Measurements from ENCODE around the gene SYT7.

SYT7 gene

DNA sequence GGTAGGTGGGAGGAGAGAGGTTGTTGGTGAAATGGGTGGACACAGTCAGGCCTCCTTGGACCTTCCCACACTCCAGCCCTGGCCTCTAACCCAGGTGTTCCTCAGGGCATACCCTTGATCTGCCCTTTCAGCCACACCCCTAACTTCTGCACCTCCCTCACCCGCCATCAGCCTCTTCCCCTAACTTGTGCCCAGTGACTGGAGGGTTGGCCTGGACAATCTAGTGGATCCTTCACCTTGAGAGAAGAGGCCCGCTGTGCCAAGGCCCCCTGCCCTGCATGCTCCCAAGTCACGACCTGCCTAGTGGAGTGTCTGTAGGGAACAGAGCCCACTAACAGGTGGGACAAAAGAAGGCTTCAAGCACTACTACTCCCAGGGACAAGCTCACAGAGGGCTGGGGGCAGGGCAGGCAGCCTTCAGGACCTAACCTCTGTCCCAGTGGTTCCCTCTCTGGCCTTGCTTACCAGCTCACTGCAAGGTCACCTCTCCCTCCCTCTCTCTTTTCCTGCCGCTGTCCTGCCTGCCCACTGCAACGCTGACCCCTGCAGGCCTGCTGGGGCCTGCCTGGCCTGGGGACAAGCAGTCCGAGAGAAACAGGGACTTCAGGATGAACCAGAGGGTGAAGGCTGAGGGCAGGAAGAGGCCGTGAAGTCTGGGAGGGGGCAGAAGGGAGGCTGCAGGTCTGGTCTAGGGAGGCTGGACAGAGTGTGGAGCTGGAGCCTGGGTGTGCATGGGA, 3.3 kb downstream of the SYT7 start:
- H3K4me3 Mint-ChIP-seq, result no peak overlapping the region
- DNase-seq, result no peak
- no peak for ATAC-seq
- peaks cover 16% of the 10 kb centered on the region for H3K4me1 Mint-ChIP-seq
- no peak overlapping the region for H3K27ac Mint-ChIP-seq
- H3K9me3 Mint-ChIP-seq, result no peaks in the 10 kb centered on the region
- peaks cover 60% of the 10 kb centered on the region for H3K27me3 Mint-ChIP-seq

DNA sequence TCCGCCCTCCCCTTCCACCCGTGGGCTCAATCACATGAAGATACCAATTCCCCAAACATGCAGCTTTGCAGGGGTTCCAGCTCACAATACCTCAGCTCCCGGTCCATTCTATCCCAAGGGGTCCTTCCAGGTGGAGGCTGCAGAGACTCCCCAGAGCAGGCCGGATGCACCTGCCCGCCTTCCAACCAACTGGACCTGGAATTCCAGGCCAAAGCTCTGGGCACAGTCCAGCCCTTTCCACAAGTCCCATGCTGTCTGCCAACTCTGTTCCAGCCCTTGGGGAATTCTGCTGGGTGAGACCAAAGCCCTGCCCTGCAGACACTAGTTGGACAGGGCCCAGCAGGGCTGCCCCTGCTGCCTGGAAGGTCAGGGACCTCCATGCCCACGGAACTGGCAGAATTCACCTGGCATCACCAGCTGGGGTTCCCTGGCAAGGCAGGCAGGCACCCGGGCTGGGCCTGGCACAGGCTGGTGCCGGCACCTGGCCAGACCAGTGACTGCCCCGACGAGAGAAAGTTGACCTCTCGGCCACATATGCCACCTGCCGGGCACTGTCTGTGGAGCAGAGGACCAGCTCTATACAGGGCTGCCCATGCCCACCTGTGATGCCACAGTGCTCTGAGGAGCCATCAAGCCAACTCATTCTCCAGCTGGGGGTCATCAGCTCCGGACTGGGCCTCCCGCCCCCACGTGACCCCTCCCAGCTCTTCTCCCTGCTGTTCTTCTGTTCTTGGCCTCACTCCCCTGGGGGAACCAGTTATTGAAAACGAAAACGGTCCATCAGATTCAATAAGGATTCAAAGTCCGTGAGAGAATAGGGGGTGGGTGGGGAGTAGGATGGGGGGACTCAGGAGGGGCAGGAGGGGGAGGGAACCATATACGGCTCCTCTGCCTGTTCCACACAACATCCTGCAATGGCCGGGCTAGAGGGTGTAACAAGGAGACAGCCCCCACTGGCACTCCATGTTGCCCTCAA, 4.7 kb downstream of the SYT7 start:
- H3K9me3 Mint-ChIP-seq, result no peaks in the 10 kb centered on the region
- H3K4me3 Mint-ChIP-seq, result no peak overlapping the region
- DNase-seq, result no peak
- ATAC-seq, result no peak
- H3K4me1 Mint-ChIP-seq, result peaks cover 9% of the 10 kb centered on the region
- peaks cover 57% of the 10 kb centered on the region for H3K27me3 Mint-ChIP-seq
- H3K27ac Mint-ChIP-seq, result no peak overlapping the region

DNA sequence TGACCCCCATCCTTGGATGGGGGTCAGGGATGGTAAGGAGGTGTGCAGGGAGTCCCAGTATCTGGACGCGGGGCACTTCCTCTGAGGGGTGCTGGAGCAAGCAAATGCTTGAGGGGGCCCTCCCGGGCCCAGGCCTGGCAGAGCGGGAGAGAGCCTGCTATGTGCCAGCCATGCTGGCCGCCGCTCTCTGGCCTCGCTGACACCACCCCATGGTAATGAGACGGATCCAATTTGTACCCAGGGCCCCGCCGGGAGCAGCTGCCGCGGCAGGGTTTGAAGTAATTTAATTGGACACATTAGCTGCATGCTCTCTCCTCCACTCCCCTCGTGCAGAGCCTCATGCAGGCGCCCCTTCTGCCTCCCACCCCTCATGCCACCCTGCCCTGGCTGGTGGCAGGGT, 6.3 kb downstream of the SYT7 start:
- ATAC-seq (no peak), DNase-seq (no peak)
- peaks cover 4% of the 10 kb centered on the region for H3K4me1 Mint-ChIP-seq
- H3K4me3 Mint-ChIP-seq, result no peak overlapping the region
- H3K27me3 Mint-ChIP-seq, result peaks cover 58% of the 10 kb centered on the region
- H3K9me3 Mint-ChIP-seq, result no peaks in the 10 kb centered on the region
- H3K27ac Mint-ChIP-seq, result no peak overlapping the region

DNA sequence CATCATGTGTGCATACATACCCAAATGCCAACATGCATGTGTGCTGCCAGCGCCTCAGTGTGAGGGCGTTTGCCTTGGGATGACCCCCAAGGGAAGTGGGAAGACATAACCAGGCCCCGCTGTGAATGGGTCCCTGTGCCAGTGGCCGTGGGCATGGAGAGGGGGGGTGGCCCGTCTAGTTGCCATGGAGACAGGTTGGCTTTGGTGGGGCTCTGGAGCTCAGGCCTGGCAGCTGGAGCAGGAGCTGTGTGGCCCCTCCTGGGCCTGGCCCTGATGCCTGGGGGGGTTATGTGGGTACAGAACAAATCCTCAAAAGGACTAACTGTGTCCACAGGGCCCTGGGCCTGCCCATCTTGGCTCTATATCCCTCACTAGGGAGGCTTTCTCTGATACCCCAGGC, 8.0 kb downstream of the SYT7 start:
- DNase-seq (no peak), ATAC-seq (no peak)
- Mint-ChIP-seq H3K9me3 (no peaks in the 10 kb centered on the region), H3K27me3 (peaks cover 58% of the 10 kb centered on the region), H3K4me1 (no peaks in the 10 kb centered on the region), H3K27ac (no peak overlapping the region), H3K4me3 (no peak overlapping the region)

DNA sequence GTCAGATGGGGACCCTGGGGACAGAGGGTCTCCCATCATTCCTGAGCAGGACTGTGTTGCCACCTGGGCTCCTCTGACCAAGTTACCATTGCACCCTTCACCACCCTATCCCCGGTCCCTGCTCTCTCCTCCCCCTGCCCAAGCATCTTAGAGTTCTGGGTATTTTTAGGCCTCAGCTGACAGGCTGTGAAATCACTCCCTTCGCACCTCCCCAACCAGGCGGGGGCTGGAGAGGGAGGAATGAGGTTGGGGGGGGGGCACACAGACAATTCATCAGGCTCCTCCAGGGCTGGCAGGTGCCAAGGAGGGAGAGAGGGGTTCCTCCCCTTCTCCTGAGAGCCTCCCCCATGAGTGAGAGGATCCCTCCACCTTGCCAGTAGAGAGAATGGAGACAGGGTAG, 9.0 kb downstream of the SYT7 start:
- H3K27me3 Mint-ChIP-seq, result peaks cover 63% of the 10 kb centered on the region
- no peak overlapping the region for H3K27ac Mint-ChIP-seq
- peaks cover 5% of the 10 kb centered on the region for H3K4me1 Mint-ChIP-seq
- no peak overlapping the region for H3K4me3 Mint-ChIP-seq
- no peak for ATAC-seq
- DNase-seq, result no peak
- no peaks in the 10 kb centered on the region for H3K9me3 Mint-ChIP-seq

DNA sequence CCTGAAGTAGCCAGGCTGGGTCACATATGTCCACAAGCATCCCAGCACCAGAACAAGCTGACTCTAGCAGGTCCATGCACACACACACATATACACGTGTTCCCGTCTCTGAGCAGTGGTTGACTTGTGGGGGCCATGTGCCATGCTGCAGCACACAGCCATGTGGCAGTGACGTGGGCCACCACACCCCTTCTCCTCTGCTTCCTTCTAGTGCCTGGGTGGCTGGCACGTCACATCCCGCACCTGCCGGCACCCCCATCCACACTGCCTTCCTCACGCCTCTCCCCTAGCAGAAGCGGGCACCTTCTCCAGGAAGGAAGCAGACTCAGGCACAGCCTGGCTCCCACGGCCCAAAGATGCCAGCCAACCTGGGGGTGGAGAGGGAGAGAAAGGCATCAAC, 9.5 kb downstream of the SYT7 start:
- no peaks in the 10 kb centered on the region for H3K9me3 Mint-ChIP-seq
- peaks cover 5% of the 10 kb centered on the region for H3K4me1 Mint-ChIP-seq
- peaks cover 65% of the 10 kb centered on the region for H3K27me3 Mint-ChIP-seq
- H3K4me3 Mint-ChIP-seq, result no peak overlapping the region
- ATAC-seq (no peak), DNase-seq (no peak)
- H3K27ac Mint-ChIP-seq, result no peak overlapping the region

DNA sequence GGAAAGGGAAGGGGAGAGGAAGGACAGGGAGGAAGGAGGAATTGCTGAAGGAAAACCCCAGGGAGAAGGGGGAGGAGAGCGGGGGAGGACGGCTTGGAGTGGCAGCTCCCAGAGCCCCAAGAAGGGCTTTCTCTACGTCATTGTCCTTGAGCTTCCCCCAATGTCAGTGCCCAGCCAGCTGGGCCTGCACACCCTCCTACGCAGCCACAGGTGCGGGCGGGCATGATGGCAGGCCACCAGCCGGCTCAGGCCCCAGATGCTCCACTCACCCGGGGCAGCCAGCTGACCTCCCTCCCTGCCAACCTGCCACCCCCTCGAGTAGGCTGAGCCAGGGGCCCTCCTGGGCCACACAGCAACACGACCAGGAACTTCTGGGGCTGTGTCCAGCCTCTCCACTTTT, 11.2 kb downstream of the SYT7 start:
- ATAC-seq (no peak), DNase-seq (no peak)
- H3K27me3 Mint-ChIP-seq, result peaks cover 82% of the 10 kb centered on the region
- peaks cover 5% of the 10 kb centered on the region for H3K4me1 Mint-ChIP-seq
- H3K9me3 Mint-ChIP-seq, result no peaks in the 10 kb centered on the region
- H3K27ac Mint-ChIP-seq, result no peak overlapping the region
- no peak overlapping the region for H3K4me3 Mint-ChIP-seq

DNA sequence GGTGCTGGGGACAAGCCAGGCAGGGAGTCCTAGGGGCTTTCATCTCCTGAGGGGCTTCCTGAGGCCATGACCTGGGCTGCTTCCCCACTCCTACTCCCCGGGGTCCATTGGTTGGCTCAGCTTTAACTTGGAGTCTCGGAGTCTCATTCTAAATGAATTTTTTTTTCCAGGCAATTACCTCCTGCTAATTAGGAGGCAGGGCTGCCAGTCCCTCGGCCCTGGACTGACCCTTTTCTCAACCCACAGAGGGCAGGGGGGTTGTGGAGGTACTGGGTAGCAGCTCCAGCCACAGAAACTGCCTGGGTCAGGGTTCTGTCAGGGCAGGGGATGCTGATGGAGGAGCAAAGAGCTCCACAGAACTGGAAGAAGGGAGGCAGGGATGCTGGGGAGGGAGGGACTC, 11.9 kb downstream of the SYT7 start:
- Mint-ChIP-seq H3K27ac (no peak overlapping the region), H3K4me1 (peaks cover 5% of the 10 kb centered on the region), H3K27me3 (peaks cover 88% of the 10 kb centered on the region), H3K9me3 (no peaks in the 10 kb centered on the region), H3K4me3 (no peak overlapping the region)
- no peak for DNase-seq
- no peak for ATAC-seq

DNA sequence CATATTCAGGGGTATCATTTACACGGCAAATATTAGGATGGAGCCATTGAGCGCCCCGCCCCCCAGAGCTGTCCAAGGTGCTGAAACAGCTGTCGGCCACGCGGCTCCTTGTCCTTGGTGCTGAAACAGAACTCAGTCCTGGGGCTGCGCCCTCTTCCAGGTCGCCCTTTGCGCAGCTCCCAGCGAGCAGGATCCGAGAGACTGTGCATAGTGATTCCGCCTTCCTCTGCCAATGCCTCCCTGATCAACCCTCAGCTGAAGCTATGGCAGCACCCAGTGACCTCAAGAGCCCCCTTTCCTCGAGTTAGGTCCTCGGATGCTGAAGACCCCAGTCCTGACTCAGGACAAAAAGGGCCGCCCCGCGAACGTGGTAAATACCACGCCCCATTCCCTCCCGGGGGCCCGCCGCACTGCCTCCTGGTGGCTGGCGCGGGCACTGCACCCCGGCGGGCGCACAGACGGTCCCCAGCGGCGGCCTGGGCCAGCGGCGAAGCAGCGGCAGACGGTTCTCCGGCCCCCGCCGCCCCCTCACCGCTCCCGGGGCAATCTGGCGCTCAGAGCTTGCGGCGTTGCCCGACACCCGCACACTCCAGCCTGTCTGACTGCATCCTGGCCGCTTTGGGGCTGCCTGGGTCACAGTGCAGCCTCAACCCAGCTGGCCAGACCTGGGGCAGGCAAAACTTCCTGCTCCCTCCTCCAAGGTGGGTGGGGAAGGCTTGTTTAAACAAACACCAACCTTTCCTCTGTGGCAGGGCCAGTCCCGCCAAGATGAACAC, 13.4 kb downstream of the SYT7 start:
- Mint-ChIP-seq H3K4me1 (peaks cover 5% of the 10 kb centered on the region), H3K9me3 (no peaks in the 10 kb centered on the region), H3K4me3 (peak overlapping the region in 1 of 2 donors; percentile 52), H3K27me3 (peaks cover 89% of the 10 kb centered on the region), H3K27ac (no peak overlapping the region)
- peak; percentile 73 for ATAC-seq
- peak; percentile 64 to 83 for DNase-seq

DNA sequence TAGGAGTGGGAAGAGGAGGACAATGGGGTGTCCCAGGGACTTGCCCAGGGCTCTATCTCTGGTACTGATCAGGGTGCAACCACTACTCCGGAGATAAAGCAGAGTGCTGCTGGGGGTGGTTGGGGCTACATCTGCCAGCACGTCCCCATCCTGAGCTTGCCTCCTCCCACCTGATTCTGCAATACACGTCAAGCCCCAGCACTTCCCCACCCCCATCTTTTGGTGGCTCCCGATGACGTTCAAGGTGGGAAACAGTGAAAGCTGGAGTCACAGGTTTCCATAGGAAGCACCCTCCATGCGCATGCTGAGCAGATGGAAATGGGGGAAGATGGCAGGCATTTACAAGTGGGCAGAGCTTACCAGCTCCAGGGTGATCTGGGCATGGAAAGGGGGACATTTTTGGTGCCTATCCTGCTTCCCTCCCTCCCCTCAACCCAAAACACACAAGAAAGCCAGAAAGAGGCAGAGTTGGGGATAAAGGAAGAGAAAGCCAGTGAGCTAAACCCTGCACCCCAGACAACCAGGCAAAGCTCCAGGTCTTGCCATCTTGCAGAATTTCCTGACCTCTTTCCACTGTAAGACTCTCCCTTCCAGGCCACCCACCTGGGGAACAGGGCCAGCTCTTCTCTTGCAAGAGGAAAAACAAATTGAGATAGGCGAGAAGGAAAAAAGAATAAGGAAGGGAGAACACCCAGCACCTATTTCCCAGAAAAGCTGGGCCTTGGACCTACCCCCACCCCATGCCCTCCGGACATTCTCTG, 15.8 kb downstream of the SYT7 start:
- Mint-ChIP-seq H3K4me1 (peaks cover 5% of the 10 kb centered on the region), H3K27ac (no peak overlapping the region), H3K27me3 (peaks cover 79% of the 10 kb centered on the region), H3K4me3 (no peak overlapping the region), H3K9me3 (no peaks in the 10 kb centered on the region)
- no peak for DNase-seq
- ATAC-seq, result no peak

DNA sequence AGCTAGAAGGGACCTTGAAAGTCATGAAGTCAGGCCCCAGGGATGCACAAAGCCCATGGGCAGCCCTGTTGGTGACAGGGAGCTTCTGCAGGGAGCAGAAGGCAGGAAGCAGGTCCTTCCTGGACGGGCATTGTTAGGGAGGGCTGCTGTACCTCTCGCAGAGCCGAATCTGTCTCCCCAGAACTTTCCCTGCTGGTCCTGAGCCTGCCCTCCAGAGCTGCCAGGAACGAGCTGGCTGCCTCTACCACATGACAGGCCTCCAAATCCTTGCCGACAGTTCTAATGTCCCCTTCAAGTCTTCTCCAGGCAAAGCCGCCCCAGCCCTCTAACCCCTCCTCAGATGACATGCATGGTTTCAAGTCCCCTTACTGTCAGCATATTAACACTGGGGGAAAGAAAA, 20.1 kb downstream of the SYT7 start:
- no peaks in the 10 kb centered on the region for H3K9me3 Mint-ChIP-seq
- H3K27me3 Mint-ChIP-seq, result peaks cover 73% of the 10 kb centered on the region
- H3K4me3 Mint-ChIP-seq, result no peak overlapping the region
- peaks cover 5% of the 10 kb centered on the region for H3K4me1 Mint-ChIP-seq
- DNase-seq, result no peak
- ATAC-seq, result no peak
- no peak overlapping the region for H3K27ac Mint-ChIP-seq

DNA sequence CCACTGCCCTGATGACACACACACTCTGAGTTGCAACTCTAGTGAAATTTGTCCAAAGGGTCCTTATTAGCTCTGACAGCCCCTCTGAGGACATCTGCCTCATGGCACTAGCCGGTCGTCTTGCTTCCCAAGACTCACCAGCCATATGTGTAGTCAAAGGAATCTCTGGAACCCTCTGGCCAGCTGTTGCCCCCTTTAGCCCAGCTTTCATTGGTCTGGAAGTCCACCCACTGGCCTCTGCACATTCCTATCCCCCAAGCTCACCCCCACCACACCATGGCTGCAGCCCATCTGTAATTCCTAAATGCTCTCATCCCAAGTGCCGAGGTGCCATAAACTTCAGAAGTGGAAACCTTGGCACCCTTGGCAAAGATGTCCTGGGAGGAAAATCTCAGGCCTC, 24.3 kb downstream of the SYT7 start:
- ATAC-seq, result no peak
- H3K27ac Mint-ChIP-seq, result no peak overlapping the region
- H3K9me3 Mint-ChIP-seq, result no peaks in the 10 kb centered on the region
- peaks cover 74% of the 10 kb centered on the region for H3K27me3 Mint-ChIP-seq
- H3K4me1 Mint-ChIP-seq, result peaks cover 23% of the 10 kb centered on the region
- DNase-seq, result no peak
- H3K4me3 Mint-ChIP-seq, result no peak overlapping the region

DNA sequence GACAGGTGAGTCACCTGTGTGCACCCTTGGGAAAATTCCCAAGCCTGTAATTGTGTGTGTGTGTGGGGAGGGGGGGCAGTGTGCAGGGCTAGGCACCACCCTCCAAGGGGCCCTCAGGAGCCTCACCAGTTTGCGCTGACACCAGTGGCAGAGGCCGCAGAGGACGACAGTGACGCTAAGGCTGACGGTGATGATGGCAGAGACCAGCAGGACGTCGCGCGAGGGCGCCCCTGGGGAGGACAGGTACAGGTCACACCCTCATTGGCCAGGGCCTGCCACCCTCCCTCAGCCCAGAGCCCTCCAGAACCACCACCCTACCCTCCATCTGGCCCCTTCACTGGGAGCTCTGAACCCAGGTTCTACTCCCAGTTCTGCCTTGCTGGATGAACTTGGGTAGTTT, 24.9 kb downstream of the SYT7 start:
- H3K27ac Mint-ChIP-seq, result no peak overlapping the region

DNA sequence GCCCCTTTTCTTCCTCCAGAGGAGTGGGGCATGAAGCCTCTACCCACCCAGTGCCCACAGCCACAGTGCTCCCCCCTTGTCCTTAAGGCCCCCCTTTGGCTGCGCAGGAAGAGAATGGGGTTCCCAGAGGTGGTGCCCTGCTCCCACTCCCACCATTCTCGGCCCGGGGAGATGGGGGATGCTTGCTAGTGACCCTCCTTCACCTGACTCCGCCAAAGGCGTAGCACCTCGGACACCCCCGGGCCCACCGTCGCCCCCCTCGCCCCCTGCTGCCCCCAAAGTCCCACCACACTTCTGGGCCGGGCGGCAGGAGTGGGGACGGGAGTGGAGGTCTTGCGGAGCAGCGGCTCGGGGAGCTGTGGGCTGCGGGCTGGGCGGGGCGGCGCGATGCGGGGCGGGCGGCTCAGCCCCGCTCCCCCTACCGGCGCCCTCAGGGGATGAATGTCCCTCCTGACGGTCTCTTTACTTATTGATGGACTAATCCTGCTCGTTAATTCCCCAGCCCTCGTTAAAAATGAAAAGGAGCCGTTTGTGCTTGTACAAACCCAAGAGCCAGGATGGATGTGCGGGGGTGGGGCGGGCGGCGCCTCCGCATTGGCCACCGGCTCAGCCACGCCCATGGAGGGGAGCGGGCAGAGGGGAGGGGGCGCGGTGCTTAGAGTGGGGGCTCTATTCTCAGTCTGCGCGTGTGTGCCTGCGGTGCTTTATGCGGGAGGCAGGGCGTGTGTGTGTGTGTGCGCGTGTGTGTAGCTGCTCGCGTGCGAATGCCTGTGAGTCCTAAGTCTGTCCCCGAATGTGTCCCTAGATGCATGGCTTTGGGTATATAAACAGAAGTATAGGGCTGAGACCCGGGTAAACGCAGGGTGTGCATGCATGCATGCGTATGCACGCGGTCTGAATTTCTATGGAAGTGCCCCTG, 25.6 kb downstream of the SYT7 start:
- Mint-ChIP-seq H3K4me3 (no peak overlapping the region), H3K9me3 (no peaks in the 10 kb centered on the region), H3K27me3 (peaks cover 87% of the 10 kb centered on the region), H3K4me1 (peaks cover 23% of the 10 kb centered on the region), H3K27ac (no peak overlapping the region)
- ATAC-seq (no peak), DNase-seq (no peak)

More for the DNA sequence above, 24.9 kb downstream of the SYT7 start:
- H3K4me3 Mint-ChIP-seq, result no peak overlapping the region
- H3K4me1 Mint-ChIP-seq, result peaks cover 23% of the 10 kb centered on the region
- peaks cover 81% of the 10 kb centered on the region for H3K27me3 Mint-ChIP-seq
- H3K9me3 Mint-ChIP-seq, result no peaks in the 10 kb centered on the region
- no peak for ATAC-seq
- no peak for DNase-seq

Data from stimulated activated naive CD8-positive, alpha-beta T cell treated with anti-CD3 and anti-CD28 coated beads, Interleukin-15, amount 100 ng/mL, for 72 hours (primary cell).